Fibroblast of the conjunctiva (primary cell): Measurements from ENCODE around the gene CST6.

Source experiments
- DNase-seq: peaks from one replicate; pipeline ENCODE4 v3.0.0-alpha.2; 2010; ENCODE audit warnings: low read depth

The CST6 gene

GRCh38 chr11:66047541-66048365, 35.9 kb downstream of the CST6 start:
- no peak for DNase-seq

GRCh38 chr11:66048547-66049323, 36.9 kb downstream of the CST6 start, which contains the start of gene GAL3ST3:
TSS of gene GAL3ST3 (minus strand) at chr11:66049161. CDS start at chr11:66045415, 3,746 bp downstream.
- no peak for DNase-seq

GRCh38 chr11:66050581-66051231, 38.9 kb downstream of the CST6 start:
- DNase-seq, result no peak

GRCh38 chr11:66051371-66051765, 39.6 kb downstream of the CST6 start:
- no peak for DNase-seq

- DNase-seq, result peak; percentile 96
Observed at GRCh38 chr11:66051766-66052663, 40.2 kb downstream of the CST6 start, which contains the start of gene SF3B2. TSS of gene SF3B2 (plus strand) at chr11:66052364. CDS start at chr11:66052385, 21 bp downstream.

- no peak for DNase-seq
Observed at GRCh38 chr11:66052664-66052982, 40.8 kb downstream of the CST6 start.

- DNase-seq, result no peak
Observed at GRCh38 chr11:66055021-66055420, 43.2 kb downstream of the CST6 start.

- no peak for DNase-seq
Observed at GRCh38 chr11:66056501-66056900, 44.7 kb downstream of the CST6 start.

- DNase-seq, result no peak
Observed at GRCh38 chr11:66059966-66060680, 48.3 kb downstream of the CST6 start.

- DNase-seq, result no peak
Observed at GRCh38 chr11:66061268-66061667, 49.5 kb downstream of the CST6 start.

- no peak for DNase-seq
Observed at GRCh38 chr11:66062408-66062807, 50.6 kb downstream of the CST6 start.
